ENCODE results near the gene VGLL4. TPM values are rescaled to one million over a fixed set of nuclear protein-coding genes. Genes with fewer than 3 reads are reported as not detected.

VGLL4 gene
- polyA plus RNA-seq, 3 donors = 8.5 to 13.2 (median 10.0) TPM

DNA sequence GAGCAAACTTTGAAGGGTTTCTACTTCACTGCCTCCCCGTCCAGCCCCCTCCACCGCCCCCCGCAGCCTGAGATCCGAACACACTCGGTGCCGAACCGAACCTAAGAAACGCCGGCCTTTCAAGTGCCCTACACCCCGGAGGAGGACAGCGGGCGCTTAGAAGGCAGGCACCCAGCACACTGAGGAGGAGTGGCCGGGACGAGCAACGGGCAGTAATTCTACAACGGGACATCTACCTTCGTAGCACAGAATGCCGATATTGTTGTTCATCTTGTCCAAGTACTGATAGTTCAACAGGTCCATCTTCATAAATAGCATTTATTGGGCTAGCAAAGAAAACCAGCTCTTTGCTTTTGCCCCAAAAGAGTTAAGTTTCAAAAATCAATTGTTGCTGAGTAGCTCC, 513 bp downstream of the VGLL4 start:
- intact Hi-C loops (cut with micrococcal nuclease) = no loop called here
- Mint-ChIP-seq H3K4me3 (peak overlapping the region; percentile 99), H3K36me3 (peaks cover 3 to 10% of the 10 kb centered on the region in 2 donors), H3K9me3 (peaks cover 0 to 2% (median 0%) of the 10 kb centered on the region in 7 donors), H3K4me1 (peaks cover 39% of the 10 kb centered on the region), H3K27me3 (ENCODE audit: low read depth in 3 of 3) (peaks cover 0 to 2% (median 0%) of the 10 kb centered on the region in 3 donors), H3K27ac (peak overlapping the region; percentile 91 to 99 (median 97))
- Histone ChIP-seq H3K27ac (ENCODE audit: low read depth in 1 of 2, low read length in 2 of 2) (peak overlapping the region; percentile 86 to 93), H2AFZ (ENCODE audit: insufficient read depth, low read depth, low read length, poor library complexity, severe bottlenecking) (peak overlapping the region; percentile 79), H3K36me3 (replicated peaks in 1 of 2; ENCODE audit: control insufficient read depth in 1 of 2, insufficient read depth in 2 of 2, low read length in 2 of 2) (peaks cover 0 to 7% of the 10 kb centered on the region in 2 donors), H3K4me2 (replicated peaks; ENCODE audit: extremely low read depth, low read length, poor library complexity, severe bottlenecking) (peak overlapping the region; percentile 73), H3K9ac (ENCODE audit: insufficient read depth, low read length, poor library complexity, severe bottlenecking) (peak overlapping the region; percentile 90), H4K20me1 (ENCODE audit: insufficient read depth, low read length) (peaks cover 11% of the 10 kb centered on the region), H3K27me3 (ENCODE audit: control insufficient read depth in 2 of 2, insufficient read depth in 2 of 2, low read length in 2 of 2) (no peaks in the 10 kb centered on the region), H3K4me3 (replicated peaks in 1 of 3; ENCODE audit: low read depth in 2 of 3, low read length in 3 of 3) (peak overlapping the region; percentile 61 to 81 (median 70)), H3K9me3 (replicated peaks in 1 of 2; ENCODE audit: control insufficient read depth in 1 of 2, insufficient read depth in 1 of 2, low read length in 2 of 2) (no peaks in the 10 kb centered on the region), H3K4me1 (ENCODE audit: control insufficient read depth in 1 of 2, insufficient read depth in 2 of 2, low read length in 2 of 2) (peaks cover 13 to 23% of the 10 kb centered on the region in 2 donors), H3K79me2 (ENCODE audit: insufficient read depth, low read length) (peaks cover 55% of the 10 kb centered on the region)
- TF ChIP-seq, protein P1, sequence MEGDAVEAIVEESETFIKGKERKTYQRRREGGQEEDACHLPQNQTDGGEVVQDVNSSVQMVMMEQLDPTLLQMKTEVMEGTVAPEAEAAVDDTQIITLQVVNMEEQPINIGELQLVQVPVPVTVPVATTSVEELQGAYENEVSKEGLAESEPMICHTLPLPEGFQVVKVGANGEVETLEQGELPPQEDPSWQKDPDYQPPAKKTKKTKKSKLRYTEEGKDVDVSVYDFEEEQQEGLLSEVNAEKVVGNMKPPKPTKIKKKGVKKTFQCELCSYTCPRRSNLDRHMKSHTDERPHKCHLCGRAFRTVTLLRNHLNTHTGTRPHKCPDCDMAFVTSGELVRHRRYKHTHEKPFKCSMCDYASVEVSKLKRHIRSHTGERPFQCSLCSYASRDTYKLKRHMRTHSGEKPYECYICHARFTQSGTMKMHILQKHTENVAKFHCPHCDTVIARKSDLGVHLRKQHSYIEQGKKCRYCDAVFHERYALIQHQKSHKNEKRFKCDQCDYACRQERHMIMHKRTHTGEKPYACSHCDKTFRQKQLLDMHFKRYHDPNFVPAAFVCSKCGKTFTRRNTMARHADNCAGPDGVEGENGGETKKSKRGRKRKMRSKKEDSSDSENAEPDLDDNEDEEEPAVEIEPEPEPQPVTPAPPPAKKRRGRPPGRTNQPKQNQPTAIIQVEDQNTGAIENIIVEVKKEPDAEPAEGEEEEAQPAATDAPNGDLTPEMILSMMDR (IDR thresholded peaks at IDR 0.05) = no peak
- DNase-seq = peak; percentile 12 to 29 (median 20)
- WGBS (ENCODE audit: insufficient coverage) = 0% methylated on average over 12 of the region's 18 CpGs

DNA sequence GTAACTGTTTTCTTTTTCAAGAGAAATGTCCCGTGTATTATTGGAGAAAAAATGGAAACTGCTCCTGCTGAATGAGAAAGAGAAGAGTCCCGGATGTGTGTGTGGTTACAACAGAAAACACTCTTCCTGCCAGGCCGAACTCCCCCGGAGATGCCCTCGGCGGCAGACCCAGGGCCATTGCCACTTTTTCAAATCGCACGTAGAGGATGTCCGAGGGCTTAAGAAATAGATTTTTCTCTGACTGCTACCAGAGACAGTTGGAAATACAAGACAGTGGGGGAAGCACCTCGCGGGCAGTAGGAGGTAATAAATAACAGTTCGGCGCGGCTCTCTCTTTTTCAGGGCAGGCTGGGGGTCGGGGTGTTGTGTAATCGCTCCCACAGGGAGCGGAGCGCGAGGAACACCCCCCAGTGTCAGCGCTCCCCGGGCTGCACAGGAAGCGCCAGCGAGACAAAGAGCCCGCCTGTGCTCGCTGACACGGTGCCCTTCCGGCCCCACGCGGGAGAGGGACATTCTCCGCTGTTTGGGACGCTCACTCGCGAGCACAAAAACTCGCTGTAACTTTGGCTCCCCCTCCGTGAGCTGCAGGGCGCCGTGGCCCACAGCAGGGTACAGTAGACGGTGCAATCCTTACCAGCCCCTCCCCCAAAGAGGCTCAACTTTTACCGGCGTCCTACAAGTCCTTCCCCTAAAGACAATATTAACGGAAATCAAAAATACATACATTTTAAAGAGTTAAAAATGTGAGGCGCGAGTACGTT, 1.1 kb downstream of the VGLL4 start:
- under 1% methylated on average over 34 of the region's 44 CpGs for WGBS (ENCODE audit: insufficient coverage)

More for the DNA sequence above, 1.1 kb downstream of the VGLL4 start:
- Histone ChIP-seq H3K27me3 (ENCODE audit: control insufficient read depth in 2 of 2, insufficient read depth in 2 of 2, low read length in 2 of 2) (no peaks in the 10 kb centered on the region), H3K9ac (ENCODE audit: insufficient read depth, low read length, poor library complexity, severe bottlenecking) (peak overlapping the region; percentile 90), H3K4me2 (replicated peaks; ENCODE audit: extremely low read depth, low read length, poor library complexity, severe bottlenecking) (peak overlapping the region; percentile 73), H2AFZ (ENCODE audit: insufficient read depth, low read depth, low read length, poor library complexity, severe bottlenecking) (peak overlapping the region; percentile 79), H3K36me3 (replicated peaks in 1 of 2; ENCODE audit: control insufficient read depth in 1 of 2, insufficient read depth in 2 of 2, low read length in 2 of 2) (peaks cover 0 to 7% of the 10 kb centered on the region in 2 donors), H3K4me3 (replicated peaks in 1 of 3; ENCODE audit: low read depth in 2 of 3, low read length in 3 of 3) (peak overlapping the region; percentile 61 to 81 (median 70)), H3K27ac (ENCODE audit: low read depth in 1 of 2, low read length in 2 of 2) (peak overlapping the region; percentile 86 to 93), H3K79me2 (ENCODE audit: insufficient read depth, low read length) (peaks cover 61% of the 10 kb centered on the region), H3K4me1 (ENCODE audit: control insufficient read depth in 1 of 2, insufficient read depth in 2 of 2, low read length in 2 of 2) (peaks cover 13 to 23% of the 10 kb centered on the region in 2 donors), H4K20me1 (ENCODE audit: insufficient read depth, low read length) (peaks cover 17% of the 10 kb centered on the region), H3K9me3 (replicated peaks in 1 of 2; ENCODE audit: control insufficient read depth in 1 of 2, insufficient read depth in 1 of 2, low read length in 2 of 2) (no peaks in the 10 kb centered on the region)
- DNase-seq = peak; percentile 54 to 59 (median 57)
- Mint-ChIP-seq H3K27ac (peak overlapping the region; percentile 91 to 99 (median 97)), H3K4me3 (peak overlapping the region; percentile 99), H3K4me1 (peaks cover 45% of the 10 kb centered on the region), H3K27me3 (ENCODE audit: low read depth in 3 of 3) (peaks cover 0 to 2% (median 0%) of the 10 kb centered on the region in 3 donors), H3K36me3 (peaks cover 3 to 10% of the 10 kb centered on the region in 2 donors), H3K9me3 (peaks cover 0 to 2% (median 0%) of the 10 kb centered on the region in 7 donors)
- TF ChIP-seq, protein P1 (IDR thresholded peaks at IDR 0.05) = no peak
- intact Hi-C loops (cut with micrococcal nuclease) = no loop called here
